ENCODE data around the gene CMIP.

DNA sequence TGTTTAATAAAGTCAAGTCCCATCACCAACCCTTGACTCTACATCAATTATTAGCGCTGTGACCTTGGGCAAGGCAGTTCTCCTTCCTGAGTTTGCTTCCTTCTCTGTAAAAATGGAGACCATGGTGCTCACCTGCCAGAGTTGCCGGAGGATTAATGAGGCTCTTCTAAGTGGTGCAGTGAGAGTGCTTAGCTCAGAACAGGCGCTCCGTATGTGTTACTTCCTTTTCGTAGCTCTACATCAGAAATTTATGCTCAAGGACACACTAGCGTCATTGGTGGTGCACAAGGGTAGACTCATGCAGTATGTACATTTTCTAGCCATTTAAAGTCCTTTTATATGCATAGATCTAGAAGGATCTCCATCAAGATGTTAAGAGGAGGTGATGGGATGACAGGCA is 17.4 kb upstream of the CMIP start:
- TF ChIP-seq, protein P1, sequence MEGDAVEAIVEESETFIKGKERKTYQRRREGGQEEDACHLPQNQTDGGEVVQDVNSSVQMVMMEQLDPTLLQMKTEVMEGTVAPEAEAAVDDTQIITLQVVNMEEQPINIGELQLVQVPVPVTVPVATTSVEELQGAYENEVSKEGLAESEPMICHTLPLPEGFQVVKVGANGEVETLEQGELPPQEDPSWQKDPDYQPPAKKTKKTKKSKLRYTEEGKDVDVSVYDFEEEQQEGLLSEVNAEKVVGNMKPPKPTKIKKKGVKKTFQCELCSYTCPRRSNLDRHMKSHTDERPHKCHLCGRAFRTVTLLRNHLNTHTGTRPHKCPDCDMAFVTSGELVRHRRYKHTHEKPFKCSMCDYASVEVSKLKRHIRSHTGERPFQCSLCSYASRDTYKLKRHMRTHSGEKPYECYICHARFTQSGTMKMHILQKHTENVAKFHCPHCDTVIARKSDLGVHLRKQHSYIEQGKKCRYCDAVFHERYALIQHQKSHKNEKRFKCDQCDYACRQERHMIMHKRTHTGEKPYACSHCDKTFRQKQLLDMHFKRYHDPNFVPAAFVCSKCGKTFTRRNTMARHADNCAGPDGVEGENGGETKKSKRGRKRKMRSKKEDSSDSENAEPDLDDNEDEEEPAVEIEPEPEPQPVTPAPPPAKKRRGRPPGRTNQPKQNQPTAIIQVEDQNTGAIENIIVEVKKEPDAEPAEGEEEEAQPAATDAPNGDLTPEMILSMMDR (IDR thresholded peaks at IDR 0.05; ENCODE audit: poor library complexity, severe bottlenecking): no peak
- TF ChIP-seq, protein P2, sequence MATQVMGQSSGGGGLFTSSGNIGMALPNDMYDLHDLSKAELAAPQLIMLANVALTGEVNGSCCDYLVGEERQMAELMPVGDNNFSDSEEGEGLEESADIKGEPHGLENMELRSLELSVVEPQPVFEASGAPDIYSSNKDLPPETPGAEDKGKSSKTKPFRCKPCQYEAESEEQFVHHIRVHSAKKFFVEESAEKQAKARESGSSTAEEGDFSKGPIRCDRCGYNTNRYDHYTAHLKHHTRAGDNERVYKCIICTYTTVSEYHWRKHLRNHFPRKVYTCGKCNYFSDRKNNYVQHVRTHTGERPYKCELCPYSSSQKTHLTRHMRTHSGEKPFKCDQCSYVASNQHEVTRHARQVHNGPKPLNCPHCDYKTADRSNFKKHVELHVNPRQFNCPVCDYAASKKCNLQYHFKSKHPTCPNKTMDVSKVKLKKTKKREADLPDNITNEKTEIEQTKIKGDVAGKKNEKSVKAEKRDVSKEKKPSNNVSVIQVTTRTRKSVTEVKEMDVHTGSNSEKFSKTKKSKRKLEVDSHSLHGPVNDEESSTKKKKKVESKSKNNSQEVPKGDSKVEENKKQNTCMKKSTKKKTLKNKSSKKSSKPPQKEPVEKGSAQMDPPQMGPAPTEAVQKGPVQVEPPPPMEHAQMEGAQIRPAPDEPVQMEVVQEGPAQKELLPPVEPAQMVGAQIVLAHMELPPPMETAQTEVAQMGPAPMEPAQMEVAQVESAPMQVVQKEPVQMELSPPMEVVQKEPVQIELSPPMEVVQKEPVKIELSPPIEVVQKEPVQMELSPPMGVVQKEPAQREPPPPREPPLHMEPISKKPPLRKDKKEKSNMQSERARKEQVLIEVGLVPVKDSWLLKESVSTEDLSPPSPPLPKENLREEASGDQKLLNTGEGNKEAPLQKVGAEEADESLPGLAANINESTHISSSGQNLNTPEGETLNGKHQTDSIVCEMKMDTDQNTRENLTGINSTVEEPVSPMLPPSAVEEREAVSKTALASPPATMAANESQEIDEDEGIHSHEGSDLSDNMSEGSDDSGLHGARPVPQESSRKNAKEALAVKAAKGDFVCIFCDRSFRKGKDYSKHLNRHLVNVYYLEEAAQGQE (IDR thresholded peaks at IDR 0.05; ENCODE audit: borderline replicate concordance): no peak
- TF ChIP-seq TAF1 (IDR thresholded peaks at IDR 0.05; ENCODE audit: low read depth): no peak
- TF ChIP-seq RAD21 (conservative IDR thresholded peaks at IDR 0.05): no peak
